Osteoblast (primary cell): ENCODE results near the gene ZDHHC24. TPM values are rescaled to one million over a fixed set of nuclear protein-coding genes. Genes with fewer than 3 reads are reported as not detected.
A peak's percentile ranks its signal among the peaks of the same experiment; 100 is the strongest.

Source experiments
- DNase-seq: peaks from one replicate; pipeline ENCODE4 v3.0.0; 2011; ENCODE audit warnings: low spot score, mixed read lengths; ENCODE audit not compliant: insufficient read length; ENCODE audit errors: missing footprints
- H2AFZ ChIP-seq: 2 replicates; pipeline ENCODE4 v1.6.0; 2011; ENCODE audit warnings: mild to moderate bottlenecking, low read length
- H3K27ac ChIP-seq: 2 replicates; pipeline ENCODE4 v1.5.1; 2011; ENCODE audit warnings: mild to moderate bottlenecking, low read depth, low read length, moderate library complexity
- H3K27me3 ChIP-seq: 2 replicates; pipeline ENCODE4 v1.6.0; 2012; ENCODE audit warnings: mild to moderate bottlenecking, control low read depth, inconsistent platforms, low read length, moderate library complexity; ENCODE audit not compliant: insufficient read depth
- H3K36me3 ChIP-seq: 2 replicates; pipeline ENCODE4 v1.5.1; 2011; ENCODE audit warnings: mild to moderate bottlenecking, low read length, control low read depth, moderate library complexity; ENCODE audit not compliant: insufficient read depth
- H3K4me1 ChIP-seq: 2 replicates; pipeline ENCODE4 v1.5.1; 2011; ENCODE audit warnings: mild to moderate bottlenecking, low read length, control low read depth, moderate library complexity; ENCODE audit not compliant: insufficient read depth
- H3K4me2 ChIP-seq: 2 replicates; pipeline ENCODE4 v1.6.0; 2011; ENCODE audit warnings: mild to moderate bottlenecking, low read length; ENCODE audit not compliant: insufficient read depth
- H3K4me3 ChIP-seq: fragments of 200-600 bp; sonication (generic); 3 replicates; pipeline ENCODE4 v1.5.1; 2012; ENCODE audit warnings: mild to moderate bottlenecking, low read length, inconsistent platforms; ENCODE audit not compliant: insufficient read depth
- H3K79me2 ChIP-seq: 2 replicates; pipeline ENCODE4 v1.6.0; 2012; ENCODE audit warnings: mild to moderate bottlenecking, low read length, control low read depth, inconsistent platforms; ENCODE audit not compliant: insufficient read depth
- H3K9me3 ChIP-seq: 2 replicates; pipeline ENCODE4 v1.5.1; 2011; ENCODE audit warnings: low read depth, low read length, control low read depth
- H4K20me1 ChIP-seq: 2 replicates; pipeline ENCODE4 v1.6.0; 2012; ENCODE audit warnings: mild to moderate bottlenecking, low read length, control low read depth; ENCODE audit not compliant: insufficient read depth
- CTCF ChIP-seq: IDR thresholded peaks from 2 replicates; pipeline ENCODE4 v1.5.1; 2011; ENCODE audit warnings: mild to moderate bottlenecking, low read depth, low read length, moderate library complexity; ENCODE audit errors: extremely low read depth
- total RNA-seq: library from RNA; depleted of rRNA; stranded (reverse); fragments of >200 nt; gene quantifications from 2 replicates; pipeline ENCODE4 v1.2.3, GENCODE V29; 2012

ZDHHC24 gene
- total RNA-seq, 1 donor: 10.5 TPM

GRCh38 chr11:66569076-66569475, 23.2 kb upstream of the ZDHHC24 start:
- H3K79me2 ChIP-seq: no peaks in the 10 kb centered on the region
- no peaks in the 10 kb centered on the region for H3K9me3 ChIP-seq
- TF ChIP-seq CTCF: no peak
- H3K27ac ChIP-seq: no peak overlapping the region
- no peak overlapping the region for H2AFZ ChIP-seq
- no peaks in the 10 kb centered on the region for H3K36me3 ChIP-seq
- H3K4me3 ChIP-seq: no peak overlapping the region
- peaks cover 5% of the 10 kb centered on the region for H3K4me1 ChIP-seq
- peak overlapping the region; percentile 85 for H3K4me2 ChIP-seq
- peaks cover 4% of the 10 kb centered on the region for H3K27me3 ChIP-seq
- DNase-seq: peak; percentile 58
- H4K20me1 ChIP-seq: no peaks in the 10 kb centered on the region

- TF ChIP-seq CTCF: no peak
- H3K79me2 ChIP-seq: no peaks in the 10 kb centered on the region
- DNase-seq: peak; percentile 100
These were observed 22.5 kb upstream of the ZDHHC24 start, which contains the start of gene CTSF for GRCh38 chr11:66568124-66568916. Gene CTSF, minus strand, starts transcription at chr11:66568606. Its CDS starts 120 bp downstream, at chr11:66568486.

GRCh38 chr11:66567787-66568123, 21.9 kb upstream of the ZDHHC24 start:
- H3K4me1 ChIP-seq: peaks cover 5% of the 10 kb centered on the region
- H2AFZ ChIP-seq: no peak overlapping the region
- DNase-seq: peak; percentile 86
- H3K36me3 ChIP-seq: no peaks in the 10 kb centered on the region
- H3K27me3 ChIP-seq: peaks cover 4% of the 10 kb centered on the region
- H3K27ac ChIP-seq: no peak overlapping the region
- H3K4me3 ChIP-seq: peak overlapping the region; percentile 72
- no peak for TF ChIP-seq CTCF
- H4K20me1 ChIP-seq: no peaks in the 10 kb centered on the region
- H3K4me2 ChIP-seq: peak overlapping the region; percentile 85
- no peaks in the 10 kb centered on the region for H3K9me3 ChIP-seq
- H3K79me2 ChIP-seq: no peaks in the 10 kb centered on the region

More at GRCh38 chr11:66568124-66568916, 22.5 kb upstream of the ZDHHC24 start, which contains the start of gene CTSF:
- Histone ChIP-seq H3K36me3 (no peaks in the 10 kb centered on the region), H3K4me2 (peak within 1 kb of the TSS; percentile 85), H2AFZ (peak within 1 kb of the TSS; percentile 82), H4K20me1 (no peaks in the 10 kb centered on the region), H3K9me3 (no peaks in the 10 kb centered on the region), H3K4me1 (peaks cover 5% of the 10 kb centered on the region), H3K27me3 (peaks cover 4% of the 10 kb centered on the region), H3K4me3 (peak within 1 kb of the TSS; percentile 72), H3K27ac (no peak within 1 kb of the TSS)

GRCh38 chr11:66566221-66566620, 20.4 kb upstream of the ZDHHC24 start:
- Histone ChIP-seq H3K4me1 (peaks cover 5% of the 10 kb centered on the region), H3K79me2 (no peaks in the 10 kb centered on the region), H3K4me3 (no peak overlapping the region), H3K36me3 (no peaks in the 10 kb centered on the region), H4K20me1 (no peaks in the 10 kb centered on the region), H2AFZ (no peak overlapping the region), H3K27ac (no peak overlapping the region), H3K27me3 (peaks cover 4% of the 10 kb centered on the region), H3K9me3 (no peaks in the 10 kb centered on the region), H3K4me2 (no peak overlapping the region)
- peak; percentile 78 for DNase-seq
- no peak for TF ChIP-seq CTCF
